Prostate gland (tissue), 2 donors: ENCODE data around the gene TMC2.

ENCODE experiments used
- CTCF ChIP-seq, 4 experiments: fragments of 200-600 bp in 2 of 4; fragments of 450-650 bp in 2 of 4; sonication (generic) in 2 of 4; IDR thresholded peaks; 1 replicate in 3 of 4; 2 replicates in 1 of 4; pipeline ENCODE4 v1.5.1; 2016 to 2019; ENCODE audit warnings: antibody characterized with exemption in 4 of 4, mild to moderate bottlenecking in 2 of 4, moderate library complexity in 2 of 4
- POLR2A ChIP-seq: fragments of 450-650 bp; IDR thresholded peaks from one replicate; pipeline ENCODE4 v1.6.1; 2016; ENCODE audit warnings: antibody characterized with exemption, mild to moderate bottlenecking
- POLR2AphosphoS5 ChIP-seq: sonication (generic); formaldehyde crosslinking; IDR thresholded peaks from one replicate; pipeline ENCODE4 v1.6.1; 2017; ENCODE audit warnings: antibody characterized with exemption

- TF ChIP-seq CTCF (IDR thresholded peaks at IDR 0.05) (no peak), POLR2A (no peak), POLR2AphosphoS5 (no peak)
Measured at GRCh38 chr20:2524709-2525506, 11.5 kb upstream of the TMC2 start.
